ENCODE measurements around the gene CRACR2A.

Gene CRACR2A

DNA sequence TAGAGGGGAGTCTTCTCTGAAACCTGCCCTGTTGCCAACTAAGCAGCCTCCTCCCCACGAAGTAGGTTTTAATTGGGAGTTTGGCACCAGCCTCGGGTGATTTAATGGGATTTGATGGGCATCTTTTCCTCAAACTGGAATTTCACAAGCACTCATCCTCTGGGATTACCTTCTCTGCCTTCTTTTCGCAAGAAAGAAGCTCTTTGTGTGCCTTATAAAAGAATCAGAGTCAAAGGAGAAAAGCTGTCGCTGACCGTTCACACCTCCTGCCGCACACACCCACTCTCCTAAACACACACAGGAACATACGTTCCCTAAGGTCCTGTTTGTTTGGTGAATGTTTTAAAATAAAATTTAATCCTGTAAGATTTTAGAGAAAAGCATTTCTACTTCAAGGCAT is 177.9 kb downstream of the CRACR2A start:
- TF ChIP-seq, protein P1, sequence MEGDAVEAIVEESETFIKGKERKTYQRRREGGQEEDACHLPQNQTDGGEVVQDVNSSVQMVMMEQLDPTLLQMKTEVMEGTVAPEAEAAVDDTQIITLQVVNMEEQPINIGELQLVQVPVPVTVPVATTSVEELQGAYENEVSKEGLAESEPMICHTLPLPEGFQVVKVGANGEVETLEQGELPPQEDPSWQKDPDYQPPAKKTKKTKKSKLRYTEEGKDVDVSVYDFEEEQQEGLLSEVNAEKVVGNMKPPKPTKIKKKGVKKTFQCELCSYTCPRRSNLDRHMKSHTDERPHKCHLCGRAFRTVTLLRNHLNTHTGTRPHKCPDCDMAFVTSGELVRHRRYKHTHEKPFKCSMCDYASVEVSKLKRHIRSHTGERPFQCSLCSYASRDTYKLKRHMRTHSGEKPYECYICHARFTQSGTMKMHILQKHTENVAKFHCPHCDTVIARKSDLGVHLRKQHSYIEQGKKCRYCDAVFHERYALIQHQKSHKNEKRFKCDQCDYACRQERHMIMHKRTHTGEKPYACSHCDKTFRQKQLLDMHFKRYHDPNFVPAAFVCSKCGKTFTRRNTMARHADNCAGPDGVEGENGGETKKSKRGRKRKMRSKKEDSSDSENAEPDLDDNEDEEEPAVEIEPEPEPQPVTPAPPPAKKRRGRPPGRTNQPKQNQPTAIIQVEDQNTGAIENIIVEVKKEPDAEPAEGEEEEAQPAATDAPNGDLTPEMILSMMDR (IDR thresholded peaks at IDR 0.05; ENCODE audit: insufficient read depth, low read depth, low read length, missing control alignments): no peak
- no peak overlapping the region for H3K4me3 ChIP-seq (ENCODE audit: low read length)
- DNase-seq (ENCODE audit: low read depth): no peak

- H3K4me3 ChIP-seq (ENCODE audit: low read length): no peak overlapping the region
- no peak for DNase-seq (ENCODE audit: low read depth)
- TF ChIP-seq, protein P1 (IDR thresholded peaks at IDR 0.05; ENCODE audit: insufficient read depth, low read depth, low read length, missing control alignments): no peak
These were observed 180.3 kb downstream of the CRACR2A start for GRCh38 chr12:3572560-3572959.

- TF ChIP-seq, protein P1 (IDR thresholded peaks at IDR 0.05; ENCODE audit: insufficient read depth, low read depth, low read length, missing control alignments): no peak
- no peak overlapping the region for H3K4me3 ChIP-seq (ENCODE audit: low read length)
- DNase-seq (ENCODE audit: low read depth): no peak
These were observed 181.2 kb downstream of the CRACR2A start for GRCh38 chr12:3571724-3572123.

GRCh38 chr12:3571323-3571722 is 181.6 kb downstream of the CRACR2A start:
- no peak for DNase-seq (ENCODE audit: low read depth)
- TF ChIP-seq, protein P1 (IDR thresholded peaks at IDR 0.05; ENCODE audit: insufficient read depth, low read depth, low read length, missing control alignments): no peak
- no peak overlapping the region for H3K4me3 ChIP-seq (ENCODE audit: low read length)

- TF ChIP-seq, protein P1 (IDR thresholded peaks at IDR 0.05; ENCODE audit: insufficient read depth, low read depth, low read length, missing control alignments): no peak
These were observed 184.2 kb downstream of the CRACR2A start for GRCh38 chr12:3568695-3569094.

DNA sequence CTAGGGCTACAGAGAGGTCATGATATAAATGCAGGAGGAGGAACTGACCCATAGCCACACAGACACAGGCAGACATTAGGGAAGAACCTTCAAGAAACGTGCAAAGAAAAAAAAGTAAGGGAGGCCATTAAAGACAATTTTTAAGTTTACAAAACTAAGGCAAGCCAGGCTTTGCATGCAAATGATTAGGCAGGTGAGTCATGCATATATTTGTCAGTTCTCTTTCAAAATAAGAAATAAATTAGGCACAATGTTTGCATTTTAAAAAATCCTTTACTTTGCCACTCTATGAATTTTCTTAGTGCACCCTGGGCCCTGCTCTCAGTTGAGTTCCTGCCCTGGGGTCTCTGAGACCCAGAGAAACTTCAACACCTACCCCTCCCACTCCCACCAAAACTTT is 186.9 kb downstream of the CRACR2A start:
- no peak overlapping the region for H3K4me3 ChIP-seq (ENCODE audit: low read length)
- TF ChIP-seq, protein P1 (IDR thresholded peaks at IDR 0.05; ENCODE audit: insufficient read depth, low read depth, low read length, missing control alignments): no peak
- DNase-seq (ENCODE audit: low read depth): no peak

More at GRCh38 chr12:3568695-3569094, 184.2 kb downstream of the CRACR2A start:
- no peak overlapping the region for H3K4me3 ChIP-seq (ENCODE audit: low read length)
- DNase-seq (ENCODE audit: low read depth): no peak

Measured in epithelial cell of esophagus (primary cell).